NCI-H146 treated with DMSO at 0.1 percent for 48 hours (cell line): Measurements from ENCODE around the gene TMEM17.
"Not testable (repeated sequence)": the region's sequence is repeated elsewhere in the genome, so short reads cannot be mapped to it uniquely, and the experiment has no call there.

ENCODE experiments used
- DNase-seq: peaks from one replicate; lab custom pipeline; 2025; ENCODE audit not compliant: unreplicated experiment; lab: John Stamatoyannopoulos, UW

TMEM17 gene

GRCh38 chr2:62505750-62506420, at the start of gene TMEM17:
TSS of gene TMEM17 (minus strand) at chr2:62506195. CDS start at chr2:62506129, 66 bp downstream.
- peak; percentile 81 for DNase-seq

GRCh38 chr2:62554440-62554839, 48.4 kb upstream of the TMEM17 start:
- DNase-seq, result no peak

GRCh38 chr2:62550461-62550860, 44.5 kb upstream of the TMEM17 start:
- DNase-seq, result no peak

- no peak for DNase-seq
Observed at GRCh38 chr2:62547854-62548253, 41.9 kb upstream of the TMEM17 start.

GRCh38 chr2:62545261-62545660, 39.3 kb upstream of the TMEM17 start:
- no peak for DNase-seq

GRCh38 chr2:62540408-62541168, 34.6 kb upstream of the TMEM17 start:
- no peak for DNase-seq

- DNase-seq, result no peak
Observed at GRCh38 chr2:62539606-62540407, 33.8 kb upstream of the TMEM17 start.

- DNase-seq, result no peak
Observed at GRCh38 chr2:62538756-62539155, 32.8 kb upstream of the TMEM17 start.

GRCh38 chr2:62537814-62538213, 31.8 kb upstream of the TMEM17 start:
- no peak for DNase-seq

- DNase-seq, result no peak
Observed at GRCh38 chr2:62536873-62537547, 31.0 kb upstream of the TMEM17 start.

- DNase-seq, result not testable (repeated sequence)
Observed at GRCh38 chr2:62535521-62535920, 29.5 kb upstream of the TMEM17 start.

GRCh38 chr2:62531594-62531993, 25.6 kb upstream of the TMEM17 start:
- no peak for DNase-seq

GRCh38 chr2:62529758-62530157, 23.8 kb upstream of the TMEM17 start:
- DNase-seq, result no peak

- DNase-seq, result peak; percentile 42
Observed at GRCh38 chr2:62527478-62528210, 21.6 kb upstream of the TMEM17 start.

- DNase-seq, result no peak
Observed at GRCh38 chr2:62526531-62527381, 20.8 kb upstream of the TMEM17 start.

GRCh38 chr2:62525549-62526269, 19.7 kb upstream of the TMEM17 start:
- no peak for DNase-seq

GRCh38 chr2:62524293-62524941, 18.4 kb upstream of the TMEM17 start:
- DNase-seq, result no peak

GRCh38 chr2:62521061-62521460, 15.1 kb upstream of the TMEM17 start:
- not testable (repeated sequence) for DNase-seq
